Smooth muscle cell (in vitro differentiated cells): Measurements from ENCODE around the gene LDAH. TPM values are rescaled to one million over a fixed set of nuclear protein-coding genes. Genes with fewer than 3 reads are reported as not detected.

Experiments
- DNase-seq: peaks from one replicate; lab custom pipeline; 2025; ENCODE audit not compliant: unreplicated experiment; lab: John Stamatoyannopoulos, UW
- H2AFZ ChIP-seq: fragments of 200-600 bp; sonication (generic); 2 replicates; pipeline ENCODE4 v1.6.0; 2016; ENCODE audit warnings: antibody characterized with exemption, low read depth, mild to moderate bottlenecking
- H3F3A ChIP-seq: fragments of 200-600 bp; sonication (generic); 2 replicates; pipeline ENCODE4 v1.6.0; 2017; ENCODE audit warnings: antibody characterized with exemption, low read depth
- H3K27ac ChIP-seq: fragments of 200-600 bp; sonication (generic); 2 replicates; pipeline ENCODE4 v1.5.1; 2016; ENCODE audit warnings: low read depth, mild to moderate bottlenecking
- H3K27me3 ChIP-seq: fragments of 200-600 bp; sonication (generic); 2 replicates; pipeline ENCODE4 v1.6.1; 2016; ENCODE audit warnings: low read depth, mild to moderate bottlenecking
- H3K36me3 ChIP-seq: fragments of 200-600 bp; sonication (generic); 2 replicates; pipeline ENCODE4 v1.5.1; 2016; ENCODE audit warnings: low read depth
- H3K4me1 ChIP-seq: fragments of 200-600 bp; sonication (generic); 2 replicates; pipeline ENCODE4 v1.5.1; 2016; ENCODE audit warnings: low read depth
- H3K4me2 ChIP-seq: fragments of 200-600 bp; sonication (generic); 2 replicates; pipeline ENCODE4 v1.6.0; 2016; ENCODE audit warnings: mild to moderate bottlenecking
- H3K4me3 ChIP-seq: fragments of 200-600 bp; sonication (generic); 2 replicates; pipeline ENCODE4 v1.5.1; 2016; ENCODE audit warnings: mild to moderate bottlenecking
- H3K79me2 ChIP-seq: fragments of 200-600 bp; sonication (generic); 2 replicates; pipeline ENCODE4 v1.6.0; 2016; ENCODE audit warnings: low read depth, mild to moderate bottlenecking
- H3K9ac ChIP-seq: fragments of 200-600 bp; sonication (generic); 2 replicates; pipeline ENCODE4 v1.6.0; 2016; ENCODE audit warnings: low read depth
- H3K9me3 ChIP-seq: fragments of 200-600 bp; sonication (generic); replicated peaks from 2 replicates; pipeline ENCODE4 v1.5.1; 2016; ENCODE audit warnings: low read depth
- H4K20me1 ChIP-seq: fragments of 200-600 bp; sonication (generic); 2 replicates; pipeline ENCODE4 v1.6.0; 2016; ENCODE audit warnings: low read depth
- CTCF ChIP-seq: fragments of 200-600 bp; sonication (generic); IDR thresholded peaks from 2 replicates; pipeline ENCODE4 v1.5.1; 2017; ENCODE audit warnings: borderline replicate concordance, mild to moderate bottlenecking, antibody characterized with exemption; ENCODE audit not compliant: insufficient read depth, poor library complexity, severe bottlenecking
- WGBS: methylation state at CpG from one replicate; pipeline ENCODE4 v1.1.7; 2016; ENCODE audit warnings: low lambda C conversion rate; 5-methylcytosine and 5-hydroxymethylcytosine counted together
- polyA plus RNA-seq: library from polyadenylated mRNA; unstranded; fragments of >200 nt; fragmentation: Nextera tagmentation; extraction: Ambion mirVana; gene quantifications from 2 replicates; pipeline ENCODE4 v1.2.1, GENCODE V29; 2016
- total RNA-seq: library from RNA; depleted of rRNA; stranded (reverse); fragments of >200 nt; gene quantifications from 2 replicates; pipeline ENCODE4 v1.2.3, GENCODE V29; 2014

LDAH gene
- total and polyA plus RNA-seq, 2 experiments from 2014 or later, result 14.9 to 15.7 TPM

- no peak overlapping the region for H3K9ac ChIP-seq
- H3K79me2 ChIP-seq, result no peaks in the 10 kb centered on the region
- no peaks in the 10 kb centered on the region for H3K36me3 ChIP-seq
- H3K4me2 ChIP-seq, result peak overlapping the region; percentile 88
- no peak overlapping the region for H2AFZ ChIP-seq
- no peaks in the 10 kb centered on the region for H4K20me1 ChIP-seq
- peak overlapping the region; percentile 47 for H3K4me3 ChIP-seq
- no peaks in the 10 kb centered on the region for H3F3A ChIP-seq
- DNase-seq, result no peak
- H3K4me1 ChIP-seq, result peaks cover 22% of the 10 kb centered on the region
- H3K27me3 ChIP-seq, result peaks cover 97% of the 10 kb centered on the region
- H3K9me3 ChIP-seq, result no peaks in the 10 kb centered on the region
- TF ChIP-seq CTCF, result no peak
- no peak overlapping the region for H3K27ac ChIP-seq
- 11% methylated on average over 39 of the region's 39 CpGs for WGBS
Measured at GRCh38 chr2:20667531-20668401, 155.1 kb downstream of the LDAH start.

DNA sequence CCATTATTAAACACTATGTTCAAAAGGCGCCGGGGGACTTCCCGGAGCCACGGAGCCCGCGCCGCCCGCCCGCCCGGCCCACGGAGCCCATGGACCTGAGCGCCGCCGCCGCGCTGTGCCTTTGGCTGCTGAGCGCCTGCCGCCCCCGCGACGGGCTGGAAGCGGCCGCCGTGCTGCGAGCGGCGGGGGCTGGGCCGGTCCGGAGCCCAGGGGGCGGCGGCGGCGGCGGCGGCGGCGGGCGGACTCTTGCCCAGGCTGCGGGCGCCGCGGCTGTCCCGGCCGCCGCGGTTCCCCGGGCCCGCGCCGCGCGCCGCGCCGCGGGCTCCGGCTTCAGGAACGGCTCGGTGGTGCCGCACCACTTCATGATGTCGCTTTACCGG is 155.8 kb downstream of the LDAH start:
- H3K79me2 ChIP-seq, result no peaks in the 10 kb centered on the region
- H3K9ac ChIP-seq, result no peak overlapping the region
- H3K27ac ChIP-seq, result no peak overlapping the region
- peaks cover 17% of the 10 kb centered on the region for H3K4me1 ChIP-seq
- no peaks in the 10 kb centered on the region for H3F3A ChIP-seq
- DNase-seq, result no peak
- no peaks in the 10 kb centered on the region for H4K20me1 ChIP-seq
- WGBS, result 0% methylated on average over 17 of the region's 62 CpGs
- peaks cover 97% of the 10 kb centered on the region for H3K27me3 ChIP-seq
- H2AFZ ChIP-seq, result no peak overlapping the region
- no peaks in the 10 kb centered on the region for H3K9me3 ChIP-seq
- TF ChIP-seq CTCF, result no peak
- H3K4me3 ChIP-seq, result peak overlapping the region; percentile 47
- no peaks in the 10 kb centered on the region for H3K36me3 ChIP-seq
- peak overlapping the region; percentile 88 for H3K4me2 ChIP-seq

DNA sequence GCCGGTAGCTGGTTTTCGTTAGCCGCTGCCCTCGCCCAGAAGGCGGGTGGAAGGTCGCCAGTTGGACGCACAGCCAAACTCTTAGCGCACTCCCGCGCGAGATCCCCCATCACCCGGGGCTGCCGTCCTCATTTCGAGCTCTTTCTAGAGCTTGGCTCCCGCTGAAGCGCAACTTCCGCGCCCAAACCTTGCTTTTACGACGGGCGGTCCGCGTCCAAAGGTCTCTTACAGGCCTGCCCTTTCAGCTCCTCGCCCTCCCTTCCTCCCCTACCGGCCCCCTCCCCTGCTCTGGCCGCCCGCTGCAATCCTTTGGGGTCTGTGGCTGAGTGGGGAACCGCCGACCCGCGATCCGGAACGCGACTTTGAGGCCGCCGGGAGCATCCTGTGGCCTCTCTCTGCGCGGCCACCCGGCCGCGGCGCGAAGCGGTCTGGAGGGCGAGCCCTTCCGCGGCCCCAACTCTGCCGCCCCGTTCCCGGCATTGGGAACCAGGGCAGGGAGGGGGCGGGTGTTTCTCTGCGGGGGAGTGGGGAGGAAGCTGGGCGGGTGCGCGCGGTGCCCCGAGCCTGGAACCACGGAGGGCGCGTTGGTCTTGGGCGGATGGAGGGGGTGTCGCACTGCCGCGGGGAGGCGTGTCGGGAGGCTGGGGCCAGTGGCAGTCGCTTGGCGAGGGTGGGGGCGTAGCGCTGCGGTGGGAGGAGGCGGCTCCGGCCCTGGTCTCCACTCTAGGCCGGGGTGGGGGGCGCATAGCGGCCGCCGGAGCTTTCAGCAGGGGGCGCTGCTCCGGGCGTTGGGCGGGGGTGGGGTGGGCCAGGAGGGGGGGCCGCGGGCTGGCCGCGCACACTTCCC is 156.4 kb downstream of the LDAH start, which contains the start of gene GDF7:
GDF7 (plus strand) TSS at position 841 of the 847 bp plus-strand sequence. CDS start 96 bp downstream, outside the sequence.
- H3K4me2 ChIP-seq, result peak within 1 kb of the TSS; percentile 88
- H3K9ac ChIP-seq, result no peak within 1 kb of the TSS
- no peak for DNase-seq
- H3K79me2 ChIP-seq, result no peaks in the 10 kb centered on the region
- no peaks in the 10 kb centered on the region for H4K20me1 ChIP-seq
- H3K27ac ChIP-seq, result no peak within 1 kb of the TSS
- H3K4me1 ChIP-seq, result peaks cover 16% of the 10 kb centered on the region
- peak within 1 kb of the TSS; percentile 47 for H3K4me3 ChIP-seq
- TF ChIP-seq CTCF, result peak; percentile 41
- WGBS, result under 1% methylated on average over 29 of the region's 86 CpGs
- H3K36me3 ChIP-seq, result no peaks in the 10 kb centered on the region
- no peaks in the 10 kb centered on the region for H3F3A ChIP-seq
- H3K27me3 ChIP-seq, result peaks cover 97% of the 10 kb centered on the region
- peak within 1 kb of the TSS; percentile 8 for H2AFZ ChIP-seq
- H3K9me3 ChIP-seq, result no peaks in the 10 kb centered on the region
